ELR (cell line): ENCODE data around the gene ADAM12.

Experiments used
- DNase-seq: peaks from one replicate; pipeline ENCODE4 v3.0.0-alpha.2; 2015; ENCODE audit warnings: low read depth

Gene ADAM12

DNA sequence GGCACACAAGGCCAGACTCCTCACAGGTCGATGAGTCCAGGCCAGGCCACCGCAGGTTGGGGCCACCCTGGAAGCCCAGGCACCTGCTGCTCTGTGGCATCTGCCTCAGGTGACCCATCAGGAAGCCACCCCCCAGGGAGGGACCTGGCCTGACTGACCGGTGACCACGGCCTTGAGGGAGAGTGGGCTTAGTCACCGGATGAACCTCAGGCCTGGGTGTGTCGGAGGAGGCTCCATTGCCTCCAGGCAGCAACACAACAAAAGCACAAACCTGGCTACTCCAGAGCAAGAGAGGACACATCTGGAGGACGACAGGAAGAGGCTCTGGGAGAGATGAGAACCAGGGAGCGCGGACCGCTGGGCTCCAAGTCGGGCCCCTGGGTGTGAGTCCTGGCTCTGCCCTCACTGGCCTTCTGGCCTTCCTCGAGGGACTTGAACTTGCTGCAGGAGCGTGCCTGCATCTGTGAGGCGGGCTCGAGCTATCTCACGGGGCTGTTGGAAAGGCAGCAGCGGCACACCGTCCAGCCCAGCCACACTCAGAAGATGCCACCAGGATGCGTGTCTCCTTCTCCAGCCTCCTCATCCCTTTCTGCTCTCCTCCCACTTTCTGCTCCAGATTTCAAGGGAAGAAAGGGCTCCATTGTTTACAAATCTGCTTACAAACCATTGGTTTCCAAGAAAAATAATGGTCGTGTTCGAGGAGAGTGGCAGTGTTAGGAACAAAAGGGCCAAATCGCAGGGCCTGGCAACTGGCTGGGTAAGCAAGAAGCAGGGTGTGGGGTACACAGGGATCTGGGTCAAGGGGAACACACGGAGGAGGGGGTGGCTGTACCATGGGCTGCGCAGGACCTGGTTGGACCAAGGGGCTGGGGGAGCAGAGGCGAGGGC is 152.9 kb downstream of the ADAM12 start:
- peak; percentile 37 for DNase-seq

DNA sequence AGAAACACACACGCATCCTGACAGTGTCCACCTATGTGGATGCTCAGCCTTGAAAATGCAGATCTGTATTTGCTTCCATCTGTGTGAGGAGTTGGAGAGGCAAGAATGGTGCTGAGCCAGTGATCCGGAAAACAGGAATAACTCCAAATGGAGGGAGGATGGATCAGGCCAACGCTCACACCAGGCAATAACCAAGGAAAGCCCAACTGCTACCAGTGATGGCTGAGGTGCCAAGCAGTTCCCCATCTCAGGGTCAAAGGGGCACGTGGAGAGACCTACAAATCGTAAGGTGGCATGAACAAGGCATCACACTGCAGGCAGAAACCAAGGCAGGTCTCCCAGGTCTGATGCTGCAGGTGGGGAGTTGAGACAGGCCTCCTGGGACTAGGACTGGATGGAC is 153.6 kb downstream of the ADAM12 start:
- DNase-seq: no peak

DNA sequence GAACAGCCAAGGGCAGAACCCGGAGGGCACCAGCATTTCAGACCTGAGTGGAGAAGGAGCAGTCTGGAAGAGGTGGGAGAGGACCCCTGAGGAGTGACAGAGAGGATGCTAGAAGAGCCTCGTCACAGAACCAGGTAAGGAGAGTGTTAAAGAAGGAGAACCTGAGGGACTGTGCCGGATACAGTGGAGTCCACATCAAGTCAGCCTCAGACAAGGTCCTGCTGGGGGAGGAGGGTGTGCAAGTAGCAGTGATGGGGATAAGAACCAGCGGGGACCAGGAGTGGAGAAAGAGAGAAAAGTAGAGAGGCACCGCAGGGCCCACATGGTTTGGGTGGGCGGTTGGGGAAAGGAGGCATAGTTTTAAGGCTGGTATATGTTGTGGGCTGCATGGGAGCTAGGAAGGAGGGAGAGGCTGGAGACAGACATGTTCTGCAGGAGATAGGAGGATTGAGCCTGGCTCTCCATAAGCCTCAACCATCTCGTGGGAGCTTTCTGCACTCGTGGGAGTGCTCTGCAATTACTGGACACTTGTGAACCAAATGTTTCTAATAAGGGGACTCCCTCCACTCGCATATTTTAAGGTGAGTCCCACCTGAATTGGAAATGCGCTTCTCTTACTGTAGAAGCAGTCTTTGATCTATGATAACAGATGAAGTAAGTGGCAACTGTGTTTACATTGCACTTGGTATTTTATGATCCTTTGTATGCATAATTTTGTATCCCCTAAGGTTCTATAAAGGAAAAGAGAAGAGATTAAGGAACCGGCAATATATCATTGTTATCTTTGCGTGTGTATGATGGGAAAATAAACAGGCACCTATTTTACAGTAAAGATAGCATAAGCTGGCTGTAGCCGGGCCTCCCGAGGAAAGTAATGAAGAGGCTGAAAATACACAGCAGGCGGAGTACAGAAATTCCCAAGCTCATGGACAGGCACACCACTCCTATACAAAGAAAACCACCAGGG is 154.8 kb downstream of the ADAM12 start:
- no peak for DNase-seq

DNA sequence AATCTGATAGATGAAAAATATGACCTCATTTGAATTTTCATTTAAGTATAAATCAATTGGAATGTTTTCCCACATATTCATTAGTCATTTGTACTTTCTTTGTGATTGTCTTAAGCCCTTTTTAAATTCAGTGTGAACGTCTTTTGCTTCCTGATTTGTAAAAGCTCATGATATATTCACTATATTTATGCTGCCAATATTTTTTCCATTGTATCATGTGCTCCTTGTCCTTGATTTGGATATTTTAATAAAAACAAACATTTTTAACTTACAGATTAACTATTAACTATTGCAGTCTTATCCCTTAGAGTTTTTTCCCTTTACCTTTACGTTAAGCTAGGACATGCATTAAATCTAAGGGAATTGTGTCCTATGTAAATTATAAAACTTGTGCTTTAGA is 157.7 kb downstream of the ADAM12 start:
- no peak for DNase-seq

DNA sequence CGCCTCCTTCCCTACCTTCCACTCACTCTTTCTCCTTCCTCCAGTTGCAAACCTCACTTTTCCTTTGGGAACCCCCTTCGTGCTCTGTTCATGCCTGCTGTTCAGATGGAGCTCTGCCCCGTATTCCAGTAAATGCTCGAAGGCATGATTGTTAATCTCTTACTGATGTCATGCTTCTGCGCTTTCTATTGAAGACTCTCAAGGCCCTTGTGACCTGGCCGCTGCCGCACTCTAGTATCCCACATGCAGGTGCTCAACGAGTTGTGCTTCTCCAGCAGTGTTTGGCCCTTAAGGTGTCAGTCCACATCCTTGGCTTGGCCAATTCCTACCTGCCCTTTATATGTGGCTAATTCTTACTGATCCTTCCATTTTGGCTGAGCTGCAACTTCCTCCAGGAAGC is 158.6 kb downstream of the ADAM12 start:
- no peak for DNase-seq

DNA sequence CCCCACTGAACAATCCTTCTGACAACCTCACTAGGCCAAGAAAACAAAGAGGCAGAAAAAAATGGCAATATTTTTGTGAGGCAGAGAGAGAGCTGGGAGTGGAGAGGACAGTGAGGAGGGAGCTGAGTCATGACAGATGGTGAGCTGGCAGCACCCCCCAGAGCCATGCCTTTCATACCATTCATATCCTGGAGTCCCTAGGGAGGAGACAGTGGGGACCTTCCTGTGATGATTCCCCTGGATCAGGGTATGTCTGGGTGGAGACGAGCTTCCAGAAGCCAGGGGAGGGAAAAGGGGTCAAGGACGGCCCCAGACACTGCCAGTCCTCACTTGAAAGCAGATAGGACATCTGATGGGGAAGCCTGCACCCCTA is 160.5 kb downstream of the ADAM12 start:
- DNase-seq: peak; percentile 13

DNA sequence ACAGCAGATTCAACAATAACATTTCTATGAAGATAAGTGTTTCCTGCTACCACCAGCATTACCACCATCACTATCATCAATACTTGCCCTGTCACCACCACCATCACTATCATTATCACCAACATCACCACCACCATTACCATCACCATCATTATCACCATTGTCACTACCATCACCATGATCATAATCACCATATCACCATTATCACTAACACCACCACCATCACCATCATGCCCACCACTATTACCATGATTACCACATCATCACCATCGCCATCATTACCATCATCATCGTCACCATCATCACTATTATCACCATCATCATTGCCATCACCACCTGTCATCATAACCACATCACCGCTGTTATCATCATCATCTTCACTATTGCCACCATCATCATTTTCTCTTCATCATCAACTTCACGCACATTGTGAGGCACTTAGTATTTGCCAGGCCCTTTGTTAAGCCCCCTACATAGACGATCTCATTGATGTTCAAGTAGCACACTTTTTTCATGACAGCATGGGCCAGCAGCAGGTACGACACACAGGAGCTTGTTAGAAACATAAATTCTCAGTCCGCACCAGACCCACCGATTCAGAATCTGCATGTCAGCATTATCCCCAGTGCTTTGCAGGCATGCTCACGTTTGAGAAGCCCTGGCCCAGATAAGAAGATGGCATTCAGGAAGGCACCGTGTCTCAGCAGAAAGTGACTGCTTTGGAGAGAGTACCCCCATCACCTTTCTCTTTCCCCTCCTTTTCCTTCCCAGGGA is 161.1 kb downstream of the ADAM12 start:
- no peak for DNase-seq

DNA sequence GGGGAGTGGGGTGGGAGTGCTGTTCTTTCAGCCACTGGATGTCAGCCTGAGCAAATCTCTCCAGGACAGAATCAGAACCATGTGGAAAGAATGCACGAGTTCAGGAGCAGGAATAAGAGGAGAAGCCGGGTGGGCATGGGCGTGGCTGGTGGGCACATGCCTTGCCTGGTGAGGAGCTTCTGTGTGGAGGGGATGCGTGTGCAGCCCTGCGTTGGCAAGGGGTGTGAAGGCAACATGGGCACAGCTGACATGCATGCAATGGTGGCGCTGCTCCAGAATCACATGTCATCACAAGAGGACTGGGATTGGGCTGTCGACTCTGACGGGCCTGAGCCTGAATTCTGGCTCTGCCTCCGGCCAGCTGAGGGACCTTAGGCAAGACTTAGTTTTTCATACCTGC is 162.1 kb downstream of the ADAM12 start:
- no peak for DNase-seq

DNA sequence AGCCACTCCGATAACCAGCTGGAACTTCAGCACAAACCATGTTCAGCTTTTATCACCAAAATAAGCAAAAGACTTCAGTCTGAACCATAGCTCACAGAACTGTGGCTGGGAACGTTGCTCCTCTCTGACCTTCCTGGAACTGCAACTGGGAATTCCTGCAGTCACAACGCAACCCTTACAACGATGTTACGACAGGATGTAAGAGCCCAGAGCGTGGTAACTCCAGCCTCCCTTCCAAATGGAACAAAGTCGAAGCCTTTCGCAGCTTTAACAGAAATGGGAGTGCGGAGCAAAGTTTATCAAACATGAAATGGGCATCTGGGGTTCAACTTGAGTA is 162.6 kb downstream of the ADAM12 start:
- DNase-seq: no peak

DNA sequence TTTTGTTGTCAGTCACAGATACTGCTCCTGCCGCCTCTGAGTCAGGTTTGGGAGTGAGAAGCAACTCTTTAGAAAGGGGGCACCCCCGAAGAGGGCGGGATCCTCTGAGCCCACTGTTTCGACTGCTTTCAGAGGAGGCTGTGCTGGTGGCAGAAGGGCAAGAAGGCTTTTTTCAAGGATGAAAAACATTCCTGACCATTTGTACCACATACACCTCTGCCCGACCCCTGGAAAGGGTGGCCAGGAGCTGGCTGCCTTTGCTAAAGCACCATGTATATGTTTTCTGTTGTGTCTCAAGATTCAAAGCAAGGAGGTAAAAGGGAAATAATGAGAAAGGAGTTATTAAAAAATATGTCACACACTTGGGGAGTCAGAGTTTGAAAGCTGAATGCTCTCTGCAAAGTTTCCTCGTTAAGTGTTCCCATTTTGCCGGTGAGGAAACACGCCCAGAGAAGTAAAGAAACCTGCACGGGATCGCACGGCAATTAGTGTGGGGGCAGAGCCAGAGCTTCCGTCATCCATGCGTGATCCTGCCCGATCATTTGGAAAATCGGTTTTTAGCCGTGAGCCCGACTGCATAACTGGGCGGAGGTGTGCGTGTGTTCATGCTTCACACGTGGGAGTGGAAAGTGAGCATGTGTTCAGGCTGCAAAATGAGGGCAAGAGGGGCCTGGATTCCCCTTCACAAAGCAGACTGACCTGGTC is 163.2 kb downstream of the ADAM12 start:
- no peak for DNase-seq

DNA sequence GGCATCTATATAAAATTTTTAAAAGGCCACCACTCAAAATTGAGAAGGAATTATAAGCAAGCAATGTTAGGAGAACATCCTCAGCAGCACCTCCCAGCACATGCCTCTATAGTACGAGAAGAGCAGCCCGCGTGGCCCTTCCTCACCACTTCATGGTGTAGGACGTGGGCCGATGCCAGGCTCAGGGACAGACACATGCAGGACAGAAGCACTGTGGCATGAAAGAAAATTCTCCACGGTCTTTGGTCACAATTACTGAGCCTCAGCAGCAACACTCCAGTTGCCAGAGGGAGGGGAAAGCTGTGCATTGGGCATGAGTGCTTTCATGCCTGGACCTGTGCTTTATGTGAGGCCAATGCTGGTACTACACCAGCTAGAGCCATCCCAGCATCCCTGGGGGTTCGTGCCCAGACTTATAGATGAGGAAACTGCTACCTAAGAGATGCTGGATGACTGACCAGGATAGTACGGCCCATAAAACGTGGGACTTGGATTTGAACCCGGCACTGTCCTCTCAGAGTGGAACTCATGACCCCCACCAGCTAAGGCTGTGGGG is 164.7 kb downstream of the ADAM12 start:
- DNase-seq: no peak

DNA sequence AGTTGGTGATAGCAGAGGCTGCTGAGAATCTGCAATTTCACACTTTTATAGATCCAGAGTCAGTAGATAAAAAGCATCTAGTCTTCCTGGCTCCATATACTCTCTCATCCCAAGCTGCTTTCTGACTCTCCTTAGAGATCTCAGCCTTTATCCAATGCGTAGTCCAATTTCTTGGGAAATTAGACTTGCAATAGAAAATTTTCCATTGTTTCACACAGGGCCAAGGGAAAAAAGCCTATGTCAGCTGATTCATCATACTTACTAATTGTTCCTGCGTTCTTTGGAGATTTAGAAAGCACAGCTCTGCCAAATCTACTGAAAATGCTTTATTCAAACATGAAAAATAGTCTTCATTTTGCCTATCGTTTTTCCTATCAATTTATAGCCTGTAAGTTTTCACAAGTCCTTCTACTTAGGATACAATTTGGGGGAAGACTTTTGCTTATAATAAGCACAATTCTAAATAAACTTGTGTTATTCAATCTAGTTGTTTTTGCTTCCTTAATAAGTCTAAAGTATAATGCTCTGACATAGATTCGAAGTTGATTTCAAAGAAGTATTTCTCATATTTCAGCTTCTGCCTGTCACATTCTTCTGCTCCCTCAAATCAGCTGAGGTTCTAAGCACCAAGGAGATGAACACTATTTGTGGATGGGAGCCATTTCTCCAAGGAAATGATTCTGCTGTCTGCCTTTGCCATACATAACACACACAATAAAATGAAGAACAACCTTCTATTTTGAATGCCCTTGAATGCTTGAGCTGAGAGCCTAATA is 165.4 kb downstream of the ADAM12 start:
- no peak for DNase-seq

DNA sequence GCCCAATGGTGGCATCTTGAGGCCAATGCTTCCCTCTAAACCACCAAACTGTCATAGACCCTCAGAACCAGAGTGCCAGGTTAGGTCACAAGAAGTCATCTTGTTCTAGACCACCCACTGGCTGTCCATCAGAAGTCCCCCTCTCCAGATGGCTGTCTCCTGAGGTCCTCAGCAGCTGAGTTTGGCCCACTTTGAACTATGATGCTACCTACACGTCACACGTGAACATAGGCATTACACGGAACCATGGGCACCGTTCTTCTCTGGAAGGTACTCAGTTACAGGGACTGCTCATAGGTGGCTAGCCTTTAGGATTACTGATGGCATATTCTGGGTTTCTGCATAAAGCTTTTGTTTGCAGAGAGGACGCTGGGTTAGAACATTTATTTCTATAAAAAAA is 166.4 kb downstream of the ADAM12 start:
- no peak for DNase-seq

DNA sequence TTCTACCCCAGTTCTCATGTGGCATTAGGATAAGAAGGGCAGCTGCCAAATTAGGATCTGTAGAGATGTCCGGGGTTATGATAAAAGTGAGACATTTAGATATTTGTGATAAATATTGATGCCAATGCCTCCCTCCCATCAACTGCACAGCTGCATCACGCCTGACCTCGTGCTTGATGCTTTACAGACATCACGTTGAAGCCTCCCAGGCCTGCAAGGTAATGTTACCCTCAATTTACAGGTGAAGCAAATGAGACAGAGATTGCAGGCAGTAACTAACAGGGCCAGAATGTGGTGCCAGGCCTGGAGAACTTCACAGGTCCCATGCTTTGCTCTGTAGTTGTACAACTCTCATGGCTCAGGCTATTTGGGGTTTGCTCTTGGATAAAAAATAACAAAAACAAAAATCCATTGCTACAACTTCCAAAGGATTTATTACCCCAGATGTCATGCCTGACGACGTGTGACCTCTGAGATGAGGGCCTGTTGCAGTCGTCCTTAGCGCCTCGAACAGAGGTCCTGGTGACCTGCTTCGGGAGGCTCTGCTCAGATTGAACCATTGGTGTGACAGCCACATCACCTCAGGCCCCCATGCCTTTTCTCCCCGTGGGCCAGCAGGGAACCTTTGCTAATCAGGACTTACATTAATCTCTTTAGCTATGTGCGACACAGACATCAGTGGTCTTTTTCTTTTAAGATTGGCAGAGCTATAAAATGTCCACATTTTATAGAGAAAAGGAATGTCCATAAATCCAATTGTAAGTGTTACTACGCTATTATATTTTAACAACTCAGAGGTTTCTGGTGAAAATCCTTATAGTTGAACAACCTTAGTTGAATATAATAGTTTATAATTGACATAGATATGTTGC is 169.3 kb downstream of the ADAM12 start:
- DNase-seq: no peak

DNA sequence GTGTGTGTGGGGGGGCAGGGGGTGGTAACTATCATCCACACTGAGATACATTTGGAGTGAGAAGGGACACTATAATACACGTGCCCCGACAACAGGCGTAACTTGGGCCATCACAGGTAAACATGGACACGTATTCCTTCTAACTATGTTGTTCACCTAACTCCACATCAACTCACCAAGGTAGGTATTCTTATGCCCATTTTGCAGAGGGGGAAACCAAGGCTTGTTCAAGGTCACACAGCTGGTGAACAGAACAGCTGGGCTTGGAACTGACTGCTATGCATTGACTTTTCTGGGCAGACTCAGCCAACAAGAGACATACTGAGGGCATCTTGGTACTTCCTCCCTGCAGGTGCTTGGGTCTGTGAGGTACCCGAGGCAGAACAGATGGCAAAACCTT is 170.1 kb downstream of the ADAM12 start:
- DNase-seq: no peak

DNA sequence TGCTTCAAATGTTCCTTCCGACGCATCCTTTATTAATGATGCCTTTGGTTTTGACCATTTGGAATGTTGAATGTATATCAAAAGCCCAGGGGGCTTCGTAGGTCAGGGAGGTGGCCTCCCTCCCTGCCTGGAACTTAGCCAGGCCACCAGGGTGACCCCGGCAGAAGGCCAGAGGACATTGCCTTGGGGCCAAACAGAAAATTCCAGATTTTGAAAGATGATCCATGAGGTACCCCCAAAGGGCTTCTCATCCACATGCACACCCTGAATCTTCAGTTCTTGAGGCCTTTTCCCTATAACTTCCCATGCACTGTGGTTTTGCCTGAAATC is 171.7 kb downstream of the ADAM12 start:
- DNase-seq: no peak

DNA sequence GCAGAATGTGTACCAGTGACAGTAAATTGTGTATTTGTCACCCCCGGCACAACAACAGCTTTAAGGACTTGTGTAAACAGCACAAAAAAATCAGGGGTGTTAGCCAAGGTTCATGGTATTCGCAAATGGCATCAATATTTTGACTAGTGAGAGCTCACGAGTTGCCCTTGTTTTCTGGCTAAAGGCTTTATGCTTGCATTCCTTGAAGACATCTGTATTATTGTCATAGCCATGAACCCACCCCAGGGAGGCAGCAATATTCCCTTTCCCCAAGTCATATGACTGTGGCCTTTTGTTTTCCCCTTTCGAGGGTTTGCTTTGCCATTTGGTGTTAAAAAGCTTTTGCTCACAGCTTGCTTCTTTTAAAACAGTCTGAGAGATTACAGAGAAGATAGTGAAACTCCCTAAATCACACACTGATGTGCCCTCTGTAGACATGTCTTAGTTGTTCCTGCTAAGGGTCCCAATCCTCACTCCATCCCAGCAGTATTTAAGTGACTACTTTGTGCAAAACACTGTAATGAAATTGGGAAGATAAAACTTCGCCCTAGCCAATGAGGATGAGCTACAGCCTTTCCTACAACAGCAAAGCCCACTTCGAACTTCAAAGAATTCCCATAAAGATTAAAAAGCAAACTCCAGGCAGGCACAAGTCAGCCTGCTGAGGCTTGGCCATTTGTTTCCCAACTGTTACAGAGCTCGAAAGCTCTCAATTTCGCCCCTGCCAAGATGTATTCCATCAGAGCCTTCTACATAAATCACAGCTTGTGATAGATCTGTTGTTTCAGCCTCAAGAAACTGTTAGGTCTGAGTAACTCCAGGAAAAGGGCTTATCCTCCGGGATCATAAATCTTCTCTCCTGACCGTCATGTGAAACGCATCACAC is 172.3 kb downstream of the ADAM12 start:
- peak; percentile 40 for DNase-seq

DNA sequence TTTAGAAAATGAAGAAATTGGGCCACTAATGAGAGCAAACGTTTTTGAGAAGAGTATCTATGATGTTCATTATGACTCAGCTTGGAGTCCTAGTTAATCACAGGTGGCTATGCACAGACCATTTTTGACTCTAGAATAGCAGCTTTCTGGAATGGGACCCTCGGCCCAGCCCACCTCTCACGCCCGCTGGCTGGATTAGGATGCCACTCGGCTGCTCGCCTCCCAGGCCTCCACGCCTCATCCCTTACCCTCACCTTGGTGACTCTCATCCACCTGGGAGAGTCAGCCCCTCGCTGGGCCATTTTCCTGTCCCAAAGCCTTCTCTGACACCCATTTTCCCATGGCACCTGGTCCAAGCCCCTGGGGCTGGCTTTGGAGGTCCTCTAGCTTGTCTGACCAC is 173.6 kb downstream of the ADAM12 start:
- no peak for DNase-seq

DNA sequence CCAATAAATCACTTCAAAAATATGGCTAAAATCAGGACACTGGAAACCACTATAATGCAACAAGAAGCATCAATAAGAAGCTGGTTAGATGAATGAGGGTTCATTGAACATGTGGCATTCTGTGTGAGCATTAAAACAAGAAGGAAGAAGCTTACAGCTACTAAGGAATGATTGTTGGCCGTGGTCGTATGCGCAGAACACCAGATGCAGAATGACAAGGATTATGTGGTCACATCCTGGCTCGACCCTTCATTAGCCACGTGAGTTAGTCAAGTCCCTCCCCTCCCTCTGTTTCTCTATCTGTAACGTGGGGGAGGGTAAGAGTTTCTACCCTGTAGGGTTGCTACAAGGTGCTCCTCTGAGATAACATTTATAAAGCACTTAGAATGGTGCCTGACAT is 174.3 kb downstream of the ADAM12 start:
- DNase-seq: no peak
